Body of pancreas (tissue), 4 donors: ENCODE results near the gene APCDD1. TPM values are rescaled to one million over a fixed set of nuclear protein-coding genes. Genes with fewer than 3 reads are reported as not detected.

Experiments used
- ATAC-seq: fragments of 150-250 bp; one replicate; pipeline ENCODE4 v1.9.1; 2016
- DNase-seq, 4 donors: peaks; one replicate each; pipeline ENCODE4 v3.0.0-alpha.2; 2019
- H3K27ac ChIP-seq, 4 donors: fragments of 200-600 bp; sonication (generic); 1 replicate in 3 of 4; 2 replicates in 1 of 4; pipeline versions ENCODE4 v1.5.1 to v1.6.1; 2016 to 2019; ENCODE audit warnings: mild to moderate bottlenecking in 1 of 4, mixed read lengths in 1 of 4, moderate library complexity in 1 of 4
- H3K27me3 ChIP-seq, 2 donors: fragments of 200-600 bp; sonication (generic); one replicate each; pipeline ENCODE4 v1.6.0; 2016; ENCODE audit warnings: mild to moderate bottlenecking in 1 of 2
- H3K36me3 ChIP-seq, 2 donors: fragments of 200-600 bp; sonication (generic); replicated peaks in 1 of 2; 2 replicates each; pipeline ENCODE4 v1.5.1; 2016; ENCODE audit warnings: low read depth in 2 of 2; ENCODE audit not compliant: insufficient read depth in 1 of 2
- H3K4me1 ChIP-seq: fragments of 200-600 bp; sonication (generic); one replicate; pipeline ENCODE4 v1.6.0; 2016
- H3K4me3 ChIP-seq, 2 donors: fragments of 200-600 bp; sonication (generic); 1 replicate in 1 of 2; 2 replicates in 1 of 2; pipeline ENCODE4 v1.5.1; 2016 to 2019
- H3K9me3 ChIP-seq, 3 donors: fragments of 200-600 bp; sonication (generic); 1 replicate in 2 of 3; 2 replicates in 1 of 3; pipeline ENCODE4 v1.5.1; 2016
- CTCF ChIP-seq, 7 experiments: fragments of 450-650 bp in 4 of 7; fragments of 200-600 bp in 3 of 7; sonication (generic) in 3 of 7; IDR thresholded peaks; one replicate each; pipeline ENCODE4 v1.5.1; 2016 to 2019; ENCODE audit warnings: antibody characterized with exemption in 7 of 7
- POLR2A ChIP-seq, 3 donors: fragments of 450-650 bp; IDR thresholded peaks; one replicate each; pipeline ENCODE4 v1.6.1; 2016; ENCODE audit warnings: antibody characterized with exemption in 3 of 3, mild to moderate bottlenecking in 2 of 3
- WGBS, 2 donors: methylation state at CpG; one replicate each; pipeline ENCODE4 v1.1.5; 2017; 5-methylcytosine and 5-hydroxymethylcytosine counted together
- intact Hi-C: fragments of 100-400 bp; cut with DNase I; formaldehyde crosslinking; loops from one replicate; pipeline ENCODE4 v1.15.1; 2023
- total RNA-seq, 2 donors: library from RNA; depleted of rRNA; stranded (reverse); fragments of >200 nt; gene quantifications; one replicate each; pipeline ENCODE4 v1.1.0, GENCODE V29; 2016

APCDD1 gene
- total RNA-seq, 2 donors from 2014 or later: 8.6 to 31.3 TPM

- Histone ChIP-seq H3K27ac (peak overlapping the region; percentile 73 to 91 (median 89)), H3K4me1 (peaks cover 22% of the 10 kb centered on the region)
Observed at GRCh38 chr18:10526561-10526949, 72.1 kb downstream of the APCDD1 start.

GRCh38 chr18:10528439-10528838 is 74.0 kb downstream of the APCDD1 start:
- TF ChIP-seq POLR2A (IDR thresholded peaks at IDR 0.05) (no peak), CTCF (IDR thresholded peaks at IDR 0.05) (no peak)
- intact Hi-C loops: no loop called here
- Histone ChIP-seq H3K27me3 (no peaks in the 10 kb centered on the region), H3K4me3 (no peak overlapping the region), H3K4me1 (peaks cover 22% of the 10 kb centered on the region), H3K27ac (no peak overlapping the region), H3K9me3 (no peaks in the 10 kb centered on the region), H3K36me3 (no peaks in the 10 kb centered on the region)
- no peak for DNase-seq
- WGBS, 2 donors: 49 to 64% methylated on average over 3 of the region's 3 CpGs
- ATAC-seq: no peak

More at GRCh38 chr18:10526561-10526949, 72.1 kb downstream of the APCDD1 start:
- DNase-seq: no peak
- 4 to 10% methylated on average over 11 of the region's 11 CpGs for whole genome bisulfite sequencing, 2 donors
- intact Hi-C loops: no loop called here
- H3K9me3 ChIP-seq: no peaks in the 10 kb centered on the region
- no peaks in the 10 kb centered on the region for H3K27me3 ChIP-seq
- no peaks in the 10 kb centered on the region for H3K36me3 ChIP-seq
- no peak for ATAC-seq
- no peak for TF ChIP-seq CTCF (IDR thresholded peaks at IDR 0.05)
- TF ChIP-seq POLR2A (IDR thresholded peaks at IDR 0.05): no peak
- peak overlapping the region; percentile 89 to 92 for H3K4me3 ChIP-seq

GRCh38 chr18:10530002-10530401 is 75.6 kb downstream of the APCDD1 start:
- intact Hi-C loops: no loop called here
- TF ChIP-seq POLR2A (IDR thresholded peaks at IDR 0.05) (no peak), CTCF (IDR thresholded peaks at IDR 0.05) (no peak)
- H3K4me3 ChIP-seq: no peak overlapping the region
- no peaks in the 10 kb centered on the region for H3K9me3 ChIP-seq
- H3K27ac ChIP-seq: no peak overlapping the region
- H3K36me3 ChIP-seq: peaks cover 0 to 6% of the 10 kb centered on the region in 2 donors
- ATAC-seq (no peak), DNase-seq (no peak)
- peaks cover 13% of the 10 kb centered on the region for H3K4me1 ChIP-seq
- 93 to 96% methylated on average over 3 of the region's 3 CpGs for WGBS, 2 donors
- no peaks in the 10 kb centered on the region for H3K27me3 ChIP-seq

- Histone ChIP-seq H3K4me1 (peaks cover 8% of the 10 kb centered on the region), H3K9me3 (no peaks in the 10 kb centered on the region), H3K4me3 (no peak overlapping the region), H3K27me3 (no peaks in the 10 kb centered on the region), H3K36me3 (peaks cover 0 to 6% of the 10 kb centered on the region in 2 donors), H3K27ac (no peak overlapping the region)
- ATAC-seq (no peak), DNase-seq (no peak)
- TF ChIP-seq POLR2A (IDR thresholded peaks at IDR 0.05) (no peak), CTCF (IDR thresholded peaks at IDR 0.05) (no peak)
- intact Hi-C loops: no loop called here
- 86 to 92% methylated on average over 3 of the region's 3 CpGs for WGBS, 2 donors
Observed at GRCh38 chr18:10530852-10531251, 76.4 kb downstream of the APCDD1 start.

GRCh38 chr18:10533111-10533510 is 78.7 kb downstream of the APCDD1 start:
- H3K27me3 ChIP-seq: no peaks in the 10 kb centered on the region
- ATAC-seq: no peak
- DNase-seq: no peak
- no peak for TF ChIP-seq POLR2A (IDR thresholded peaks at IDR 0.05)
- TF ChIP-seq CTCF (IDR thresholded peaks at IDR 0.05): no peak
- 96% methylated on average over 2 of the region's 2 CpGs for WGBS, 2 donors
- intact Hi-C loops: no loop called here
- H3K4me3 ChIP-seq: no peak overlapping the region
- peaks cover 0 to 6% of the 10 kb centered on the region in 2 donors for H3K36me3 ChIP-seq
- H3K4me1 ChIP-seq: no peaks in the 10 kb centered on the region
- no peaks in the 10 kb centered on the region for H3K9me3 ChIP-seq
- no peak overlapping the region for H3K27ac ChIP-seq
